ENCODE measurements around the gene P2RX7. TPM values are rescaled to one million over a fixed set of nuclear protein-coding genes. Genes with fewer than 3 reads are reported as not detected.

The P2RX7 gene
- polyA plus RNA-seq, 2 of the 4 experiments (the other 2 are of a cell fraction), result 0.03 TPM; not detected in 1

GRCh38 chr12:121123488-121123887 is 9.2 kb upstream of the P2RX7 start:
- Histone ChIP-seq H3K9me3 (no peaks in the 10 kb centered on the region), H3K4me3 (no peak overlapping the region), H3K27ac (no peak overlapping the region), H3K4me1 (peaks cover 13% of the 10 kb centered on the region; the same call in 2 of the 3 replicates), H3K4me2 (no peak overlapping the region; the same call in 2 of the 3 replicates)
- TF ChIP-seq HES2 (IDR thresholded peaks at IDR 0.05) (no peak), BCL3 (IDR thresholded peaks at IDR 0.05) (no peak), EHMT2 (IDR thresholded peaks at IDR 0.05; ENCODE audit: low read depth) (no peak), NPAS2 (CRISPR knock-in tag; IDR thresholded peaks at IDR 0.05; ENCODE audit: borderline replicate concordance) (no peak), CBX8 (IDR thresholded peaks at IDR 0.05) (no peak), FOXS1 (CRISPR knock-in tag; IDR thresholded peaks at IDR 0.05) (no peak), EP300 (IDR thresholded peaks at IDR 0.05) (no peak), SREBF2 (IDR thresholded peaks at IDR 0.05) (no peak), TFCP2L1 (CRISPR knock-in tag; IDR thresholded peaks at IDR 0.05) (no peak), JUN (IDR thresholded peaks at IDR 0.05) (no peak)
- DNase-seq (ENCODE audit: low read depth in 1 of 2, low spot score in 1 of 2) (no peak), FAIRE-seq (no peak), ATAC-seq (no peak)
- WGBS (ENCODE audit: missing lambda C conversion rate), result 71% methylated on average over 2 of the region's 2 CpGs
- ChIA-PET CTCF (interaction anchor here (7.2 kb wide), 1 partner anchor 13 kb away, joined by 45 read pairs; no protein-coding TSS in a partner anchor), POLR2A (no interaction called here)

- Histone ChIP-seq H3K4me2 (peak overlapping the region; percentile 46), H3K27ac (0 out of 6 replicates have a peak overlapping the region, but pooled peaks of 1 of the 2 experiments have one; percentile 39), H3K4me1 (peaks cover 13% of the 10 kb centered on the region; the same call in 2 of the 3 replicates), H3K9me3 (no peaks in the 10 kb centered on the region), H3K4me3 (no peak overlapping the region)
- TF ChIP-seq HOXB13 (CRISPR knock-in tag; IDR thresholded peaks at IDR 0.05; ENCODE audit: low read depth), result no peak
- 0 out of 2 replicates have a peak, but pooled peaks have one; percentile 8 for TF ChIP-seq GATA3 (IDR thresholded peaks at IDR 0.05; ENCODE audit: borderline replicate concordance)
- no peak for TF ChIP-seq KDM5A (IDR thresholded peaks at IDR 0.05)
- TF ChIP-seq FOSL2 (IDR thresholded peaks at IDR 0.05), result no peak
- peak; percentile 86 for TF ChIP-seq FOSL2 (CRISPR knock-in tag; IDR thresholded peaks at IDR 0.05)
- no peak for TF ChIP-seq RNF2 (IDR thresholded peaks at IDR 0.05; ENCODE audit: borderline replicate concordance, low read depth)
- TF ChIP-seq JUNB (IDR thresholded peaks at IDR 0.05), result 0 out of 2 replicates have a peak, but pooled peaks have one; percentile 39
- TF ChIP-seq MAFK (IDR thresholded peaks at IDR 0.05; ENCODE audit: partially characterized antibody), result peak; percentile 54
- TF ChIP-seq RFX5 (IDR thresholded peaks at IDR 0.05), result peak; percentile 62; the same call in 1 of the 2 replicates
- TF ChIP-seq MAX (IDR thresholded peaks at IDR 0.05), result peak; percentile 31; the same call in 1 of the 2 replicates
- TF ChIP-seq CTCF (IDR thresholded peaks at IDR 0.05), result no peak
- WGBS (ENCODE audit: missing lambda C conversion rate), result 30% methylated on average over 4 of the region's 4 CpGs
- CTCF ChIA-PET, result interaction anchor here (0.9 to 7.2 kb wide), 2 partner anchors 14 to 29 kb away, joined by 4 to 45 read pairs; no protein-coding TSS in a partner anchor
- DNase-seq (ENCODE audit: low read depth in 1 of 2, low spot score in 1 of 2), result peak; percentile 93 to 95
- FAIRE-seq, result peak; percentile 18
- ATAC-seq, result peak; percentile 91 to 93
- POLR2A ChIA-PET, result no interaction called here
Observed at GRCh38 chr12:121124402-121125109, 8.1 kb upstream of the P2RX7 start.
